Fibroblast of villous mesenchyme (primary cell): ENCODE measurements around the gene CCDC57. TPM values are rescaled to one million over a fixed set of nuclear protein-coding genes. Genes with fewer than 3 reads are reported as not detected.

Source experiments
- DNase-seq: peaks from one replicate; pipeline ENCODE4 v3.0.0-alpha.2; 2010; ENCODE audit warnings: low read depth
- H3K4me3 ChIP-seq: 2 replicates; pipeline ENCODE4 v1.5.1; 2011; ENCODE audit warnings: low read depth, mild to moderate bottlenecking, low read length
- total RNA-seq: library from RNA; depleted of rRNA; stranded (reverse); fragments of >200 nt; gene quantifications from 2 replicates; pipeline ENCODE4 v1.2.3, GENCODE V29; 2012
- TF ChIP-seq, protein P1 (sequence below): IDR thresholded peaks from 2 replicates; pipeline ENCODE4 v1.5.1; 2012; ENCODE audit warnings: low read depth, mild to moderate bottlenecking, low read length; ENCODE audit not compliant: insufficient read depth

Gene CCDC57
- total RNA-seq, 1 donor, result 19.9 TPM

- no peak overlapping the region for H3K4me3 ChIP-seq
- TF ChIP-seq, protein P1, sequence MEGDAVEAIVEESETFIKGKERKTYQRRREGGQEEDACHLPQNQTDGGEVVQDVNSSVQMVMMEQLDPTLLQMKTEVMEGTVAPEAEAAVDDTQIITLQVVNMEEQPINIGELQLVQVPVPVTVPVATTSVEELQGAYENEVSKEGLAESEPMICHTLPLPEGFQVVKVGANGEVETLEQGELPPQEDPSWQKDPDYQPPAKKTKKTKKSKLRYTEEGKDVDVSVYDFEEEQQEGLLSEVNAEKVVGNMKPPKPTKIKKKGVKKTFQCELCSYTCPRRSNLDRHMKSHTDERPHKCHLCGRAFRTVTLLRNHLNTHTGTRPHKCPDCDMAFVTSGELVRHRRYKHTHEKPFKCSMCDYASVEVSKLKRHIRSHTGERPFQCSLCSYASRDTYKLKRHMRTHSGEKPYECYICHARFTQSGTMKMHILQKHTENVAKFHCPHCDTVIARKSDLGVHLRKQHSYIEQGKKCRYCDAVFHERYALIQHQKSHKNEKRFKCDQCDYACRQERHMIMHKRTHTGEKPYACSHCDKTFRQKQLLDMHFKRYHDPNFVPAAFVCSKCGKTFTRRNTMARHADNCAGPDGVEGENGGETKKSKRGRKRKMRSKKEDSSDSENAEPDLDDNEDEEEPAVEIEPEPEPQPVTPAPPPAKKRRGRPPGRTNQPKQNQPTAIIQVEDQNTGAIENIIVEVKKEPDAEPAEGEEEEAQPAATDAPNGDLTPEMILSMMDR, result no peak
- DNase-seq, result no peak
Measured at GRCh38 chr17:82164853-82165252, 47.8 kb downstream of the CCDC57 start.

GRCh38 chr17:82161216-82161615 lies 51.4 kb downstream of the CCDC57 start:
- H3K4me3 ChIP-seq, result no peak overlapping the region
- DNase-seq, result no peak
- TF ChIP-seq, protein P1, result no peak

GRCh38 chr17:82160075-82160474 lies 52.6 kb downstream of the CCDC57 start:
- peak; percentile 46 for DNase-seq
- no peak overlapping the region for H3K4me3 ChIP-seq
- TF ChIP-seq, protein P1, result no peak

DNA sequence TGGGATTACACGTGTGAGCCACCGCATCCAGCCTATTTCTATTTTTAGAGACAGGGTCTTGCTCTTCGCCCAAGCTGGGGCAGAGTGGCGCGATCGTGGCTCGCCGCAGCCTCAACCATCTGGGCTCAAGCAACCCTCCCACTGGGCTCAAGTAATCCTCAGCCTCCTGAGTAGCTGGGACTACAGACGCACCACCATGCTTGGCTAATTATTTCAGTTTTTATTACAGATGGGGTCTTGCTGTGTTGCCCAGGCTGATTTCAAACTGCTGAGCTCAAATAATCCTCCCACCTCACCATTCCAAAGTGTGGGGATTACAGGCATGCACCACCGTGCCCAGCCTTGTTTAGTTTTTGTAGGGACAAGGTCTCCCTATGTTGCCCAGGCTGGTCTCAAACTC lies 53.8 kb downstream of the CCDC57 start:
- no peak for DNase-seq
- no peak overlapping the region for H3K4me3 ChIP-seq
- TF ChIP-seq, protein P1, result no peak

GRCh38 chr17:82157046-82158035 lies 55.3 kb downstream of the CCDC57 start:
- TF ChIP-seq, protein P1, result no peak
- no peak overlapping the region for H3K4me3 ChIP-seq
- no peak for DNase-seq

DNA sequence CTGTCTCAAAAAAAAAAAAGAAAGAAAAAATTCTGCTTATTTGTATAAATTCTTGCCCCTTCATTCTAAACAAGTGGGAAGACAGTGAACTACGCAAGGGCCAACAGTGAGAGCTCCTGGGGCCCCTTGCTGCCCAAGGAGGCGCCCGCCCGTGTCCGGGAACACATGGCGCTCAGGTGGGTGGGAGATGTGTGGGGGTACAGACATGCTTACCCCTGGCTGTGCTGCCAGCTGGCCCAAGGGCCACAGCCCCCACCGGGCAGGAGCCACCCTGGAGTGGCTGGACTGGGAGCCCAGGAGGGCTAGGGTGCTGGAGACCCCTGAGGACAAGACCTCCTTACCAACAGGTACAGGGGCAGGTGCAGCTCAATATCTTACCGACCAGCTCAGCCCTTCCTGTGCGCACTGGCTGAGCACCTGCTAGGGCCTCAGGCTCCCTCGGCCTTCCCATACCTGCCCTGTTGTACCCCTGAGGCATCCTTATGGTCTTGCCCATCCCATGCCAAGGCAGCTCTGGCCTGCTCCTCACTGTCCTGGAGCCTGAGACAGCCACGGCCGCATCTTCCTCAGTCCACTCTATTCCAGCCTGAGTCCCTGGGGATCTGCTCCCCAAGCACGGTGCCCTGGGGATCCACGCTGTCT lies 56.2 kb downstream of the CCDC57 start:
- H3K4me3 ChIP-seq, result no peak overlapping the region
- TF ChIP-seq, protein P1, result no peak
- no peak for DNase-seq
